GM21447 (cell line): ENCODE measurements around the gene ELMO1.

ENCODE experiments used
- ATAC-seq: cut with Tn5 transposase; IDR thresholded peaks from one replicate; pipeline ENCODE4 v1.9.1; 2021; ENCODE audit not compliant: unreplicated experiment

ELMO1 gene

GRCh38 chr7:37320140-37320847, 128.4 kb downstream of the ELMO1 start:
- no peak for ATAC-seq

GRCh38 chr7:37318541-37318940, 130.1 kb downstream of the ELMO1 start:
- no peak for ATAC-seq

- no peak for ATAC-seq
Observed at GRCh38 chr7:37315772-37316715, 132.6 kb downstream of the ELMO1 start.

- no peak for ATAC-seq
Observed at GRCh38 chr7:37312608-37313007, 136.1 kb downstream of the ELMO1 start.

- ATAC-seq = no peak
Observed at GRCh38 chr7:37311355-37311754, 137.3 kb downstream of the ELMO1 start.

GRCh38 chr7:37310327-37311080, 138.2 kb downstream of the ELMO1 start:
- no peak for ATAC-seq

GRCh38 chr7:37309493-37309892, 139.2 kb downstream of the ELMO1 start:
- ATAC-seq = no peak

- ATAC-seq = no peak
Observed at GRCh38 chr7:37304921-37305320, 143.7 kb downstream of the ELMO1 start.

- no peak for ATAC-seq
Observed at GRCh38 chr7:37297546-37297945, 151.1 kb downstream of the ELMO1 start.

GRCh38 chr7:37295401-37295800, 153.3 kb downstream of the ELMO1 start:
- ATAC-seq = no peak

- no peak for ATAC-seq
Observed at GRCh38 chr7:37290731-37291130, 157.9 kb downstream of the ELMO1 start.

- no peak for ATAC-seq
Observed at GRCh38 chr7:37289781-37290180, 158.9 kb downstream of the ELMO1 start.

GRCh38 chr7:37289367-37289766, 159.3 kb downstream of the ELMO1 start:
- no peak for ATAC-seq

GRCh38 chr7:37287131-37287855, 161.4 kb downstream of the ELMO1 start:
- peak; percentile 66 for ATAC-seq

GRCh38 chr7:37286454-37286832, 162.2 kb downstream of the ELMO1 start:
- no peak for ATAC-seq

GRCh38 chr7:37285706-37286453, 162.8 kb downstream of the ELMO1 start:
- ATAC-seq = no peak

GRCh38 chr7:37284805-37285231, 163.8 kb downstream of the ELMO1 start:
- ATAC-seq = no peak

GRCh38 chr7:37284285-37284684, 164.4 kb downstream of the ELMO1 start:
- ATAC-seq = no peak

- ATAC-seq = no peak
Observed at GRCh38 chr7:37283716-37284115, 164.9 kb downstream of the ELMO1 start.

GRCh38 chr7:37282927-37283326, 165.7 kb downstream of the ELMO1 start:
- no peak for ATAC-seq
